GM12878 (cell line): ENCODE results near the gene SMPD3.

ENCODE experiments used
- EGR1 ChIP-seq, 2 experiments: IDR thresholded peaks; 1 replicate in 1 of 2; 2 replicates in 1 of 2; pipeline ENCODE4 v1.6.1; 2011 to 2012; ENCODE audit warnings: low read depth in 2 of 2, low read length in 2 of 2, borderline replicate concordance in 1 of 2, mild to moderate bottlenecking in 1 of 2, moderate library complexity in 1 of 2
- LARP7 ChIP-seq: fragments of 450-650 bp; IDR thresholded peaks from 2 replicates; pipeline ENCODE4 v1.6.1; 2017; ENCODE audit warnings: mild to moderate bottlenecking
- SUZ12 ChIP-seq: fragments of 200-600 bp; sonication (generic); IDR thresholded peaks from one replicate; pipeline ENCODE4 v1.6.1; 2018; ENCODE audit warnings: antibody characterized with exemption, mild to moderate bottlenecking; ENCODE audit not compliant: unreplicated experiment
- ZSCAN29 ChIP-seq: fragments of 450-650 bp; IDR thresholded peaks from 2 replicates; pipeline ENCODE4 v1.6.1; 2017; ENCODE audit warnings: mild to moderate bottlenecking, moderate library complexity
- TF ChIP-seq, protein P1 (sequence below): IDR thresholded peaks from 2 replicates; pipeline ENCODE4 v1.6.1; 2012; ENCODE audit warnings: mild to moderate bottlenecking, low read depth, low read length
- TF ChIP-seq, protein P2 (sequence below), 3 experiments: IDR thresholded peaks in 2 of 3; conservative IDR thresholded peaks in 1 of 3; 2 replicates each; pipeline ENCODE4 v1.5.1; 2011; ENCODE audit warnings: low read depth in 3 of 3, low read length in 3 of 3, mild to moderate bottlenecking in 3 of 3, control low read depth in 2 of 3, moderate library complexity in 2 of 3, inconsistent platforms in 1 of 3, mixed read lengths in 1 of 3; ENCODE audit not compliant: control insufficient read depth in 2 of 3, insufficient read depth in 1 of 3; ENCODE audit errors: extremely low read depth in 1 of 3
- TF ChIP-seq, protein P3 (sequence below): fragments of 450-650 bp; IDR thresholded peaks from 2 replicates; pipeline ENCODE4 v1.6.1; 2017; ENCODE audit warnings: antibody characterized with exemption, mild to moderate bottlenecking, moderate library complexity

- TF ChIP-seq, protein P1, sequence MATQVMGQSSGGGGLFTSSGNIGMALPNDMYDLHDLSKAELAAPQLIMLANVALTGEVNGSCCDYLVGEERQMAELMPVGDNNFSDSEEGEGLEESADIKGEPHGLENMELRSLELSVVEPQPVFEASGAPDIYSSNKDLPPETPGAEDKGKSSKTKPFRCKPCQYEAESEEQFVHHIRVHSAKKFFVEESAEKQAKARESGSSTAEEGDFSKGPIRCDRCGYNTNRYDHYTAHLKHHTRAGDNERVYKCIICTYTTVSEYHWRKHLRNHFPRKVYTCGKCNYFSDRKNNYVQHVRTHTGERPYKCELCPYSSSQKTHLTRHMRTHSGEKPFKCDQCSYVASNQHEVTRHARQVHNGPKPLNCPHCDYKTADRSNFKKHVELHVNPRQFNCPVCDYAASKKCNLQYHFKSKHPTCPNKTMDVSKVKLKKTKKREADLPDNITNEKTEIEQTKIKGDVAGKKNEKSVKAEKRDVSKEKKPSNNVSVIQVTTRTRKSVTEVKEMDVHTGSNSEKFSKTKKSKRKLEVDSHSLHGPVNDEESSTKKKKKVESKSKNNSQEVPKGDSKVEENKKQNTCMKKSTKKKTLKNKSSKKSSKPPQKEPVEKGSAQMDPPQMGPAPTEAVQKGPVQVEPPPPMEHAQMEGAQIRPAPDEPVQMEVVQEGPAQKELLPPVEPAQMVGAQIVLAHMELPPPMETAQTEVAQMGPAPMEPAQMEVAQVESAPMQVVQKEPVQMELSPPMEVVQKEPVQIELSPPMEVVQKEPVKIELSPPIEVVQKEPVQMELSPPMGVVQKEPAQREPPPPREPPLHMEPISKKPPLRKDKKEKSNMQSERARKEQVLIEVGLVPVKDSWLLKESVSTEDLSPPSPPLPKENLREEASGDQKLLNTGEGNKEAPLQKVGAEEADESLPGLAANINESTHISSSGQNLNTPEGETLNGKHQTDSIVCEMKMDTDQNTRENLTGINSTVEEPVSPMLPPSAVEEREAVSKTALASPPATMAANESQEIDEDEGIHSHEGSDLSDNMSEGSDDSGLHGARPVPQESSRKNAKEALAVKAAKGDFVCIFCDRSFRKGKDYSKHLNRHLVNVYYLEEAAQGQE = no peak
- TF ChIP-seq ZSCAN29 (no peak), EGR1 (IDR thresholded peaks at IDR 0.05; ENCODE audit: borderline replicate concordance in 1 of 2, low read depth in 2 of 2, low read length in 2 of 2) (no peak), LARP7 (no peak), SUZ12 (no peak)
- TF ChIP-seq, protein P2, sequence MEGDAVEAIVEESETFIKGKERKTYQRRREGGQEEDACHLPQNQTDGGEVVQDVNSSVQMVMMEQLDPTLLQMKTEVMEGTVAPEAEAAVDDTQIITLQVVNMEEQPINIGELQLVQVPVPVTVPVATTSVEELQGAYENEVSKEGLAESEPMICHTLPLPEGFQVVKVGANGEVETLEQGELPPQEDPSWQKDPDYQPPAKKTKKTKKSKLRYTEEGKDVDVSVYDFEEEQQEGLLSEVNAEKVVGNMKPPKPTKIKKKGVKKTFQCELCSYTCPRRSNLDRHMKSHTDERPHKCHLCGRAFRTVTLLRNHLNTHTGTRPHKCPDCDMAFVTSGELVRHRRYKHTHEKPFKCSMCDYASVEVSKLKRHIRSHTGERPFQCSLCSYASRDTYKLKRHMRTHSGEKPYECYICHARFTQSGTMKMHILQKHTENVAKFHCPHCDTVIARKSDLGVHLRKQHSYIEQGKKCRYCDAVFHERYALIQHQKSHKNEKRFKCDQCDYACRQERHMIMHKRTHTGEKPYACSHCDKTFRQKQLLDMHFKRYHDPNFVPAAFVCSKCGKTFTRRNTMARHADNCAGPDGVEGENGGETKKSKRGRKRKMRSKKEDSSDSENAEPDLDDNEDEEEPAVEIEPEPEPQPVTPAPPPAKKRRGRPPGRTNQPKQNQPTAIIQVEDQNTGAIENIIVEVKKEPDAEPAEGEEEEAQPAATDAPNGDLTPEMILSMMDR (IDR thresholded peaks at IDR 0.05 in 2 of 3, conservative IDR thresholded peaks at IDR 0.05 in 1 of 3; ENCODE audit: control insufficient read depth in 2 of 3, extremely low read depth in 1 of 3, insufficient read depth in 1 of 3, low read depth in 3 of 3, low read length in 3 of 3) = no peak
- TF ChIP-seq, protein P3, sequence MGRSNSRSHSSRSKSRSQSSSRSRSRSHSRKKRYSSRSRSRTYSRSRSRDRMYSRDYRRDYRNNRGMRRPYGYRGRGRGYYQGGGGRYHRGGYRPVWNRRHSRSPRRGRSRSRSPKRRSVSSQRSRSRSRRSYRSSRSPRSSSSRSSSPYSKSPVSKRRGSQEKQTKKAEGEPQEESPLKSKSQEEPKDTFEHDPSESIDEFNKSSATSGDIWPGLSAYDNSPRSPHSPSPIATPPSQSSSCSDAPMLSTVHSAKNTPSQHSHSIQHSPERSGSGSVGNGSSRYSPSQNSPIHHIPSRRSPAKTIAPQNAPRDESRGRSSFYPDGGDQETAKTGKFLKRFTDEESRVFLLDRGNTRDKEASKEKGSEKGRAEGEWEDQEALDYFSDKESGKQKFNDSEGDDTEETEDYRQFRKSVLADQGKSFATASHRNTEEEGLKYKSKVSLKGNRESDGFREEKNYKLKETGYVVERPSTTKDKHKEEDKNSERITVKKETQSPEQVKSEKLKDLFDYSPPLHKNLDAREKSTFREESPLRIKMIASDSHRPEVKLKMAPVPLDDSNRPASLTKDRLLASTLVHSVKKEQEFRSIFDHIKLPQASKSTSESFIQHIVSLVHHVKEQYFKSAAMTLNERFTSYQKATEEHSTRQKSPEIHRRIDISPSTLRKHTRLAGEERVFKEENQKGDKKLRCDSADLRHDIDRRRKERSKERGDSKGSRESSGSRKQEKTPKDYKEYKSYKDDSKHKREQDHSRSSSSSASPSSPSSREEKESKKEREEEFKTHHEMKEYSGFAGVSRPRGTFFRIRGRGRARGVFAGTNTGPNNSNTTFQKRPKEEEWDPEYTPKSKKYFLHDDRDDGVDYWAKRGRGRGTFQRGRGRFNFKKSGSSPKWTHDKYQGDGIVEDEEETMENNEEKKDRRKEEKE = no peak
Measured at GRCh38 chr16:68356919-68357286, 91.4 kb downstream of the SMPD3 start.
